Measurements from ENCODE around the gene PRR16. TPM values are rescaled to one million over a fixed set of nuclear protein-coding genes. Genes with fewer than 3 reads are reported as not detected.
"Not testable (repeated sequence)": the region's sequence is repeated elsewhere in the genome, so short reads cannot be mapped to it uniquely, and the experiment has no call there.

PRR16 gene
- total RNA-seq, 4 donors from 2014 or later: 2.9 to 9.1 (median 4.2) TPM

DNA sequence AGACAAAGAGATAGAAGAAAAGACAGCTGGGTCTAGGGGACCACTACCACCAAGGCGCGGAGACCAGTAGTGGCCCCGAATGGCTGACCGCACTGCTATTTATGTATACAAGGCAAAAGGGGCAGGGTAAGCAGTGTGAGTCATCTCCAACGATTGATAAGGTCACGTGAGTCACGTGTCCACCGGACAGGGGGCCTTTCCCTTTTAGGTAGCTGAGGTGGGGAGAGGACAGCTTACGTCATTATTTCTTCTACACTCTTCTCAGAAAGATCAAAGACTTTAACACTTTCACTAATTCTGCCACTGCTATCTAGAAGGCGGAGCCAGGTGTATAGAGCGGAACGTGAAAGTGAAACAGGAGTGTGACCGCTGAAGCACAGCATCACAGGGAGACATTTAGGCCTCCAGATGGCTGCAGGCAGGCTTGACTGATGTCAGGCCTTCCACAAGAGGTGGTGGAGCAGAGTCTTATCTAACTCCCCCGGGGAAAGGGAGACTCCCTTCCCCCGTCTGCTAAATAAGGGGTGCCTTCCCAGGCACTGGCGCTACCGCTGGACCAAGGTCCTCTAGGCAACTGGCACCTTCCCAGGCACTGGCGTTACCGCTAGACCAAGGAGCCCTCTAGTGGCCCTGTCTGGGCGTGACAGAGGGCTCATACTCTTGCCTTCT, 6.1 kb upstream of the PRR16 start:
- TF ChIP-seq POLR2A (IDR thresholded peaks at IDR 0.05; ENCODE audit: low read depth): no peak
- TF ChIP-seq, protein P1, sequence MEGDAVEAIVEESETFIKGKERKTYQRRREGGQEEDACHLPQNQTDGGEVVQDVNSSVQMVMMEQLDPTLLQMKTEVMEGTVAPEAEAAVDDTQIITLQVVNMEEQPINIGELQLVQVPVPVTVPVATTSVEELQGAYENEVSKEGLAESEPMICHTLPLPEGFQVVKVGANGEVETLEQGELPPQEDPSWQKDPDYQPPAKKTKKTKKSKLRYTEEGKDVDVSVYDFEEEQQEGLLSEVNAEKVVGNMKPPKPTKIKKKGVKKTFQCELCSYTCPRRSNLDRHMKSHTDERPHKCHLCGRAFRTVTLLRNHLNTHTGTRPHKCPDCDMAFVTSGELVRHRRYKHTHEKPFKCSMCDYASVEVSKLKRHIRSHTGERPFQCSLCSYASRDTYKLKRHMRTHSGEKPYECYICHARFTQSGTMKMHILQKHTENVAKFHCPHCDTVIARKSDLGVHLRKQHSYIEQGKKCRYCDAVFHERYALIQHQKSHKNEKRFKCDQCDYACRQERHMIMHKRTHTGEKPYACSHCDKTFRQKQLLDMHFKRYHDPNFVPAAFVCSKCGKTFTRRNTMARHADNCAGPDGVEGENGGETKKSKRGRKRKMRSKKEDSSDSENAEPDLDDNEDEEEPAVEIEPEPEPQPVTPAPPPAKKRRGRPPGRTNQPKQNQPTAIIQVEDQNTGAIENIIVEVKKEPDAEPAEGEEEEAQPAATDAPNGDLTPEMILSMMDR (IDR thresholded peaks at IDR 0.05): peak; percentile 44 to 72 (median 52)
- H3K9me3 ChIP-seq: no peaks in the 10 kb centered on the region
- intact Hi-C loops (cut with DNase I): loop anchor here (10.0 kb wide), 1 partner anchor 513 kb away; no protein-coding TSS in a partner anchor
- WGBS: 77% methylated on average over 16 of the region's 20 CpGs
- peaks cover 0 to 12% (median 4%) of the 10 kb centered on the region in 4 donors for H3K4me1 ChIP-seq
- peak overlapping the region; percentile 19 to 50 (median 24) for H3K4me3 ChIP-seq
- H3K27me3 ChIP-seq: peaks cover 0 to 7% (median 0%) of the 10 kb centered on the region in 4 donors
- H3K27ac ChIP-seq (replicated peaks in 1 of 4): no peak overlapping the region
- no peaks in the 10 kb centered on the region for H3K36me3 ChIP-seq
- no peak for DNase-seq (ENCODE audit: extremely low spot score)

DNA sequence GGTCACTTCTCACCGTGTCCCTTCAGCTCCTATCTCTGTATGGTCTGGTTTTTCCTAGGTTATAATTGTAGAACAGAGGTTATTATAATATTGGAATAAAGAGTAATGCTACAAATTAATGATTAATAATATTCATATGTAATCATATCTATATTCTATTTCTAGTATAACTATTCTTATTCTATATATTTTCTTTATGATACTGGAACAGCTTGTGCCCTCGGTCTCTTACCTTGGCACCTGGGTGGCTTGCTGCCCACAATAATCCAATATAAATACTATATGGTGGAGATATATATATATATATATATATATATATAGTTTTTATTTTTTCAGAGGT, 5.6 kb upstream of the PRR16 start:
- intact Hi-C loops (cut with DNase I): loop anchor here (10.0 kb wide), 1 partner anchor 514 kb away; no protein-coding TSS in a partner anchor
- H3K4me3 ChIP-seq; H3K27ac ChIP-seq (replicated peaks in 1 of 4); H3K9me3 ChIP-seq; H3K36me3 ChIP-seq; DNase-seq (ENCODE audit: extremely low spot score): not testable (repeated sequence)
- 60% methylated on average over 2 of the region's 2 CpGs for WGBS
- peaks cover under 1 to 14% (median 7%) of the 10 kb centered on the region in 4 donors for H3K4me1 ChIP-seq
- H3K27me3 ChIP-seq: peaks cover 0 to 12% (median 0%) of the 10 kb centered on the region in 4 donors

DNA sequence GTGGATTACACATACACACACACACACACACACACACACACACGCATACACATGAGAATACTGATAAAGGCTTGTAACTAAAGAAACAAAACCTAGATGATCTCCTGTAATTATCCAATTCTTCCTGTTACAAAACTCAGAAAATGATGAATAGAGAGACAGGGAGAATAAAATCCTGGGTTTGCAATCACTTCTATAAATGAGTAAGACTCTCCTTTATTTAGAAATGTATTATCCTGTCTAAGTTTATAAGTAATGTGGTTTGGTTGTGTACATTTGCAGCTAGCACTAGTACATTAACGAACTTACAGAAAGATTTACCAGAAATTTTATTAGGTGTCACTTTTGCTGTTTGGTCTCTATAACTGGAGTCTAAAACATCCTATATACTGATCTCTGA, 2.8 kb upstream of the PRR16 start:
- Histone ChIP-seq H3K27ac (replicated peaks in 1 of 4) (no peak overlapping the region), H3K4me1 (peaks cover 3 to 26% (median 21%) of the 10 kb centered on the region in 4 donors), H3K4me3 (no peak overlapping the region), H3K9me3 (no peaks in the 10 kb centered on the region), H3K36me3 (no peaks in the 10 kb centered on the region), H3K27me3 (peaks cover 6 to 34% (median 6%) of the 10 kb centered on the region in 4 donors)
- TF ChIP-seq, protein P1 (IDR thresholded peaks at IDR 0.05): no peak
- TF ChIP-seq POLR2AphosphoS5 (IDR thresholded peaks at IDR 0.05) (no peak), EP300 (IDR thresholded peaks at IDR 0.05) (no peak), POLR2A (IDR thresholded peaks at IDR 0.05; ENCODE audit: low read depth) (no peak)
- DNase-seq (ENCODE audit: extremely low spot score): no peak
- 93% methylated on average over 2 of the region's 2 CpGs for WGBS
- intact Hi-C loops (cut with DNase I): no loop called here

DNA sequence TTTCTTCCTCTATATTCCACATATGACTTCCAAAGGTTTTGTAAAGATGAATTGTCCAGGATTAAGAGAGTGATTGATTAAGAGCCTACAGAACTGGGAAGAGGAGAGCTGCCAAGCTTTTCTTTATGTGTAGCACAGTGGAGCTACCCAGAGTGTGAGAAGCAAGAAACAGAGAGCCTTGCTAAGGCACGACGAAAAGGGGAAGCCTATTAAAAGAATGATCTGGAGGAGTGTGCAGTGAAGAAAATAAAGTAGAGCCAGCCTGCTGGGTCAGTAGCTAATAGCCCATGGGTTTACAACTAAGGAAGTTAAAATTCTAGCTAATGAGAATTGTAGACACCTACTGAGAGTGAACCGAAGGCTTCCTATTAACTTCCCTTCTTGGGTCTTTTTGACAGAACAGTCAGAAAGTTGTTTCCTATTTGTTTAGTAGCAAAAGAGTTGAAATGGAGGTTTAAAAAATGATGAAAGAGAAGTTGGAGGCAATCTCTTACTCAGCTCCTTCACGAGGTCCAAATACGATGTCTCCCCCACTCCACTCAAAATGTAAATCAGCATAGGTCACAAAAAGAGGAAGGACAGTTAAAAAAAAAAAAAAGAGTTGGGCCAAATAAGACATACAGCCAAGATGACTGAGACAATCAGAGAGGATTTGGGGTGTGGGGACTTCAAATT, 957 bp upstream of the PRR16 start:
- Histone ChIP-seq H3K36me3 (no peaks in the 10 kb centered on the region), H3K27me3 (peaks cover 6 to 34% (median 6%) of the 10 kb centered on the region in 4 donors), H3K4me1 (peaks cover 3 to 26% (median 21%) of the 10 kb centered on the region in 4 donors), H3K27ac (replicated peaks in 1 of 4) (peak overlapping the region in 1 of 4 donors; percentile 75), H3K4me3 (peak overlapping the region in 3 of 4 donors; percentile 62 to 69 (median 65)), H3K9me3 (no peaks in the 10 kb centered on the region)
- intact Hi-C loops (cut with DNase I): no loop called here
- WGBS: 34% methylated on average over 5 of the region's 5 CpGs
- no peak for DNase-seq (ENCODE audit: extremely low spot score)
- TF ChIP-seq EP300 (IDR thresholded peaks at IDR 0.05): no peak
- TF ChIP-seq, protein P1 (IDR thresholded peaks at IDR 0.05): no peak
- no peak for TF ChIP-seq POLR2A (IDR thresholded peaks at IDR 0.05; ENCODE audit: low read depth)
- no peak for TF ChIP-seq POLR2AphosphoS5 (IDR thresholded peaks at IDR 0.05)

DNA sequence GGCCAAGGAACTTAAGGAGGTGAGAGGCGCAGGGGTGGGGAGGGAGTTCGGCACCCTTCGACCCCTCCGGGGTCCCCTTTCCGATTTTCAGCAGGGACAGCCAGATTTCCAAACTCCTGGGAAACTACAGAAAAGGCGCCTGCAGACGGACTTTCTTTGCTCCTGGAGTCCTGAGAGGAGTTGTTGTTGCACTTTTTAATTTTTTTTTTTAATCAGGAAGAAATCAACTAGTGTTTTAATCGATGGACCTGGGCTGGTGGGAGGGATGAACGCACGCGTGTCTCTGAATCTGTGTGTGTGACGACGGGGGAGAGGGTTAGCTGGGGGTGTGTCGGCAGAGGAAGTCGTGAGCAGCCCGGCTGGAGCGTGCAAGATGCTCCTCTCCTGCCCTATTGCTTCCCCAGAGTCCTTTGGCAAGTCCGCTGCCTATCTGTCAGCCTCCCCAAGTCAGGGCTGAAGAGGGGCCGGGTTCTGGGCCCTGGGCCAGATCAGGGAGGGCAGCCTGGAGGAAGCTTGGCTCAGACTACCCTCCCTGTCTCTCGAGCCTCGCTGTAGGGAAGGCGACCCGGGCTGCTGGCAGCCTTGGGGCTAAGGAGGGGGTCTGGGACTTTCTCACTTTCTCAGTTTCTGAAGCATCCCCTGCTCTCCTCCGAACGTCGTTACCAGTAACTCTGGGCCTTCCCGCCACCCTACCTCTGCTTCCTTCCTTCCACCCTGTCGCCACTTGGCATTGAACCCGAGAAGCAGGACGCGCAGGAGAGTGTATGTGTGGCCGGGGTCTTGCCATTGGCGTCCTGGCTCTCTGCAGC, 731 bp downstream of the PRR16 start:
- TF ChIP-seq EP300 (IDR thresholded peaks at IDR 0.05) (no peak), POLR2AphosphoS5 (IDR thresholded peaks at IDR 0.05) (no peak), POLR2A (IDR thresholded peaks at IDR 0.05; ENCODE audit: low read depth) (no peak)
- TF ChIP-seq, protein P1 (IDR thresholded peaks at IDR 0.05): no peak
- Histone ChIP-seq H3K4me1 (peaks cover 3 to 26% (median 21%) of the 10 kb centered on the region in 4 donors), H3K9me3 (no peaks in the 10 kb centered on the region), H3K4me3 (peak overlapping the region; percentile 56 to 69 (median 64)), H3K27ac (replicated peaks in 1 of 4) (peak overlapping the region; percentile 58 to 75 (median 69)), H3K36me3 (no peaks in the 10 kb centered on the region), H3K27me3 (peaks cover 6 to 34% (median 6%) of the 10 kb centered on the region in 4 donors)
- WGBS: under 1% methylated on average over 29 of the region's 33 CpGs
- DNase-seq (ENCODE audit: extremely low spot score): no peak
- intact Hi-C loops (cut with DNase I): no loop called here

Measured in esophagus muscularis mucosa (tissue), 4 donors.